Measurements from ENCODE around the gene MMP17.

GRCh38 chr12:131873293-131873692 lies 45.1 kb downstream of the MMP17 start:
- no peak for TF ChIP-seq TAF1 (IDR thresholded peaks at IDR 0.05; ENCODE audit: borderline replicate concordance, insufficient read depth, low read length)
- no peak for TF ChIP-seq POLR2AphosphoS5 (IDR thresholded peaks at IDR 0.05; ENCODE audit: low read depth, low read length)
- no peak for TF ChIP-seq REST (IDR thresholded peaks at IDR 0.05; ENCODE audit: insufficient read depth in 1 of 2, low read depth in 2 of 2, low read length in 2 of 2)

Measured in PFSK-1 (cell line).